ENCODE data around the gene SMYD1.

The SMYD1 gene

GRCh38 chr2:88077080-88077479, 9.5 kb downstream of the SMYD1 start:
- in situ Hi-C loops (cut with HindIII; ENCODE audit: low pct_ligation_motif_present, low sequenced_read_pairs) = no loop called here
- H3K27me3 ChIP-seq (replicated peaks) = no peaks in the 10 kb centered on the region
- H3K27ac ChIP-seq = no peak overlapping the region
- no peaks in the 10 kb centered on the region for H3K36me3 ChIP-seq (replicated peaks)
- DNase-seq = no peak
- TF ChIP-seq, protein P1, sequence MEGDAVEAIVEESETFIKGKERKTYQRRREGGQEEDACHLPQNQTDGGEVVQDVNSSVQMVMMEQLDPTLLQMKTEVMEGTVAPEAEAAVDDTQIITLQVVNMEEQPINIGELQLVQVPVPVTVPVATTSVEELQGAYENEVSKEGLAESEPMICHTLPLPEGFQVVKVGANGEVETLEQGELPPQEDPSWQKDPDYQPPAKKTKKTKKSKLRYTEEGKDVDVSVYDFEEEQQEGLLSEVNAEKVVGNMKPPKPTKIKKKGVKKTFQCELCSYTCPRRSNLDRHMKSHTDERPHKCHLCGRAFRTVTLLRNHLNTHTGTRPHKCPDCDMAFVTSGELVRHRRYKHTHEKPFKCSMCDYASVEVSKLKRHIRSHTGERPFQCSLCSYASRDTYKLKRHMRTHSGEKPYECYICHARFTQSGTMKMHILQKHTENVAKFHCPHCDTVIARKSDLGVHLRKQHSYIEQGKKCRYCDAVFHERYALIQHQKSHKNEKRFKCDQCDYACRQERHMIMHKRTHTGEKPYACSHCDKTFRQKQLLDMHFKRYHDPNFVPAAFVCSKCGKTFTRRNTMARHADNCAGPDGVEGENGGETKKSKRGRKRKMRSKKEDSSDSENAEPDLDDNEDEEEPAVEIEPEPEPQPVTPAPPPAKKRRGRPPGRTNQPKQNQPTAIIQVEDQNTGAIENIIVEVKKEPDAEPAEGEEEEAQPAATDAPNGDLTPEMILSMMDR (IDR thresholded peaks at IDR 0.05; ENCODE audit: low read depth, low read length, missing control alignments) = no peak
- H3K4me3 ChIP-seq (ENCODE audit: low read depth, low read length) = no peak overlapping the region

GRCh38 chr2:88078643-88079172, 11.1 kb downstream of the SMYD1 start:
- H3K36me3 ChIP-seq (replicated peaks) = no peaks in the 10 kb centered on the region
- no peak overlapping the region for H3K27ac ChIP-seq
- TF ChIP-seq, protein P1 (IDR thresholded peaks at IDR 0.05; ENCODE audit: low read depth, low read length, missing control alignments) = no peak

DNA sequence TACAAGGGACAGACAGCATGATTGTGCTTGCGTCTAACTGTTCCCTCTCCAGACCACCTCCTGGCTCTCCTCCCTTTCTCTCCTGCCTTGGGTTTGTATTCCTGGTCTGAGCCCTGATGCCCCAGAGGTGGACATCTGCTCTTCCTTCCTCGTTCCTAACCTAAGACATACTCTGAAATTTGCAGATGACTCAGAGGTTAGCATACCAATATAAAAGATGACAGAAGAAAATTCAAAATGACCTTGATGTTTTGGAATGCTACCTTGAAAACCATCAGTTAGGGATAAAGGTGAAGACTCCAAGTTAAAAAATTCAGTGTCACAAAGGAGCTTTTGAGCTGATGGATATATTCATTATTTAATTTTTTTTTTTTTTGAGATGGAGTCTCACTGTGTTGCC, 12.9 kb downstream of the SMYD1 start:
- TF ChIP-seq, protein P1 (IDR thresholded peaks at IDR 0.05; ENCODE audit: low read depth, low read length, missing control alignments) = no peak
- in situ Hi-C loops (cut with HindIII; ENCODE audit: low pct_ligation_motif_present, low sequenced_read_pairs) = no loop called here
- Histone ChIP-seq H3K27me3 (replicated peaks) (no peaks in the 10 kb centered on the region), H3K4me3 (ENCODE audit: low read depth, low read length) (no peak overlapping the region), H3K36me3 (replicated peaks) (no peaks in the 10 kb centered on the region), H3K27ac (no peak overlapping the region)
- DNase-seq = no peak

More at GRCh38 chr2:88078643-88079172, 11.1 kb downstream of the SMYD1 start:
- no peak for DNase-seq
- no peak overlapping the region for H3K4me3 ChIP-seq (ENCODE audit: low read depth, low read length)
- in situ Hi-C loops (cut with HindIII; ENCODE audit: low pct_ligation_motif_present, low sequenced_read_pairs) = no loop called here
- H3K27me3 ChIP-seq (replicated peaks) = no peaks in the 10 kb centered on the region

- no peak for DNase-seq
- in situ Hi-C loops (cut with HindIII; ENCODE audit: low pct_ligation_motif_present, low sequenced_read_pairs) = no loop called here
- H3K27me3 ChIP-seq (replicated peaks) = no peaks in the 10 kb centered on the region
- no peaks in the 10 kb centered on the region for H3K36me3 ChIP-seq (replicated peaks)
- TF ChIP-seq, protein P1 (IDR thresholded peaks at IDR 0.05; ENCODE audit: low read depth, low read length, missing control alignments) = no peak
- no peak overlapping the region for H3K27ac ChIP-seq
- no peak overlapping the region for H3K4me3 ChIP-seq (ENCODE audit: low read depth, low read length)
These were observed 14.4 kb downstream of the SMYD1 start for GRCh38 chr2:88081924-88082608.

DNA sequence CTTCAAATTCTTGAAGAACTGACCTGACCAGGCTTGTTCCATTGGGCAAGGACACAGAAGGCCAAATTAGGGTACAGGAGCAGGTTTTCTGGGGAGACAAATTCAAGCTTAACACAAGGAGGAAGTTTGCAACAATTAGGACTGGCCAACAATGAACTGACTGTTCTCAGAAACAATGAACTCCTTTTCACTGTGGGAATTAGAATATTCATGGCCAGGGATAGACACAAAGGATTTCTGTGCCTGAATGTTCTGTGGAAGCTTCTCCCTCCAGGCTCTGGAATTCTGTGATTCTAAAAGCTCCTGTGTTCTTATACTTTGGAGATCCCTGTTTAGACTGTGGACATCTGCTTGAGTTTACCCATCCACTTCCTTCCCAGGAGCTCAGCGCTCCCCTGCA, 15.2 kb downstream of the SMYD1 start:
- Histone ChIP-seq H3K27ac (no peak overlapping the region), H3K27me3 (replicated peaks) (no peaks in the 10 kb centered on the region), H3K36me3 (replicated peaks) (no peaks in the 10 kb centered on the region), H3K4me3 (ENCODE audit: low read depth, low read length) (no peak overlapping the region)
- TF ChIP-seq, protein P1 (IDR thresholded peaks at IDR 0.05; ENCODE audit: low read depth, low read length, missing control alignments) = no peak
- in situ Hi-C loops (cut with HindIII; ENCODE audit: low pct_ligation_motif_present, low sequenced_read_pairs) = no loop called here
- DNase-seq = no peak

GRCh38 chr2:88085099-88085498, 17.5 kb downstream of the SMYD1 start:
- H3K36me3 ChIP-seq (replicated peaks) = no peaks in the 10 kb centered on the region
- no peak overlapping the region for H3K4me3 ChIP-seq (ENCODE audit: low read depth, low read length)
- DNase-seq = no peak
- no peaks in the 10 kb centered on the region for H3K27me3 ChIP-seq (replicated peaks)
- in situ Hi-C loops (cut with HindIII; ENCODE audit: low pct_ligation_motif_present, low sequenced_read_pairs) = no loop called here
- TF ChIP-seq, protein P1 (IDR thresholded peaks at IDR 0.05; ENCODE audit: low read depth, low read length, missing control alignments) = no peak
- H3K27ac ChIP-seq = no peak overlapping the region
